Stimulated activated CD4-positive, alpha-beta T cell treated with anti-CD3 and anti-CD28 coated beads, Interleukin-1b, Interleukin-23, amount 100 ng/mL, for 24 hours (primary cell): ENCODE data around the gene ARAP2.
A peak's percentile ranks its signal among the peaks of the same experiment; 100 is the strongest.

Experiments
- DNase-seq, 4 experiments: peaks; one replicate each; pipeline ENCODE4 v3.0.0-alpha.2; 2020; ENCODE audit warnings: low read depth in 4 of 4, low spot score in 1 of 4

Gene ARAP2, protein sequence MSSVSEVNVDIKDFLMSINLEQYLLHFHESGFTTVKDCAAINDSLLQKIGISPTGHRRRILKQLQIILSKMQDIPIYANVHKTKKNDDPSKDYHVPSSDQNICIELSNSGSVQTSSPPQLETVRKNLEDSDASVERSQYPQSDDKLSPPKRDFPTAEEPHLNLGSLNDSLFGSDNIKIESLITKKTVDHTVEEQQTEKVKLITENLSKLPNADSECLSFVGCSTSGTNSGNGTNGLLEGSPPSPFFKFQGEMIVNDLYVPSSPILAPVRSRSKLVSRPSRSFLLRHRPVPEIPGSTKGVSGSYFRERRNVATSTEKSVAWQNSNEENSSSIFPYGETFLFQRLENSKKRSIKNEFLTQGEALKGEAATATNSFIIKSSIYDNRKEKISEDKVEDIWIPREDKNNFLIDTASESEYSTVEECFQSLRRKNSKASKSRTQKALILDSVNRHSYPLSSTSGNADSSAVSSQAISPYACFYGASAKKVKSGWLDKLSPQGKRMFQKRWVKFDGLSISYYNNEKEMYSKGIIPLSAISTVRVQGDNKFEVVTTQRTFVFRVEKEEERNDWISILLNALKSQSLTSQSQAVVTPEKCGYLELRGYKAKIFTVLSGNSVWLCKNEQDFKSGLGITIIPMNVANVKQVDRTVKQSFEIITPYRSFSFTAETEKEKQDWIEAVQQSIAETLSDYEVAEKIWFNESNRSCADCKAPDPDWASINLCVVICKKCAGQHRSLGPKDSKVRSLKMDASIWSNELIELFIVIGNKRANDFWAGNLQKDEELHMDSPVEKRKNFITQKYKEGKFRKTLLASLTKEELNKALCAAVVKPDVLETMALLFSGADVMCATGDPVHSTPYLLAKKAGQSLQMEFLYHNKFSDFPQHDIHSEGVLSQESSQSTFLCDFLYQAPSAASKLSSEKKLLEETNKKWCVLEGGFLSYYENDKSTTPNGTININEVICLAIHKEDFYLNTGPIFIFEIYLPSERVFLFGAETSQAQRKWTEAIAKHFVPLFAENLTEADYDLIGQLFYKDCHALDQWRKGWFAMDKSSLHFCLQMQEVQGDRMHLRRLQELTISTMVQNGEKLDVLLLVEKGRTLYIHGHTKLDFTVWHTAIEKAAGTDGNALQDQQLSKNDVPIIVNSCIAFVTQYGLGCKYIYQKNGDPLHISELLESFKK (N-terminal part only)

DNA sequence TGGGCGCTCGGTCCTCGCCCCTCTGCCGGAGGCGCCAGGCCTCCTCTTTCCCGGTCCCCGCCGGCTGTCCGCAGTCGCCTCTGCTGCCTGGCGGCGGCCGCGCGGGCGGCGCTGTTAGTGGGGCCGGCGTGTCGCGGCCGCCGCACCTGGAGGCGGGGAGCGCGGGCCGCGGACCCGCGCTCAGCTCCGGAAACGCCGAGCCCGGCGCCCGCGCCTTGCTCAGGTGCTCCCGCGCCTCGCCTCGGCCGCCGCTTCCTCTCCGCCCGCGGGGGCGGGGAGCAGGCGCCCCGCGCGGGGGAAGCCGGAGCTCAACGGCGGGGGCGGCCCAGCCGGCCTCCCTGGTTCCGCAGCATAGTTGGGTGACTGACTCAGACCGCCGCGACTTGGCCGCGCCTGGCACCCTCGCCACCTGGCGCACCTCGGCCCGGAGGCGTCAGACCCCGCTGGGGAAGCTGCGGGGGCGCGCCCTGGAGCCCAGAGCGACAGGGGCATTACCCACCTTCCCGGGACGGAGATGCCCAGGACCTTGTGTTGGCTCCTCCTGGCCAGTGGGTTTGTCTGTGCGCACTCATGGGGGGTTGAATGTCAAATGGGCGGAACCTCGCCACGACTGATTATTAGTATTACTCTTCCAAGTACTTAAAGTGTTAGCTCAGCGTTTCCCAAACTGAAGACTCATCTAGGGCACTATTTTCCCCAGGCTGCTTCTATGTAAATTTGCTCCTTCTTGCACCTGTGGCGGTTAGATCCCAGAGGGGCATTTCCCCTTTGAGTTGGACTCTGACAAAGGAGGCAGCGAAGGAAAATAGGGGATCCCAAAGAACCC is at the start of gene ARAP2:
Gene ARAP2 (minus strand): TSS at position 258 of the 826 bp plus-strand sequence. CDS start 15,028 bp downstream, outside the sequence.
- peak in 3 of 4 experiments; percentile 28 to 59 (median 44) for DNase-seq

DNA sequence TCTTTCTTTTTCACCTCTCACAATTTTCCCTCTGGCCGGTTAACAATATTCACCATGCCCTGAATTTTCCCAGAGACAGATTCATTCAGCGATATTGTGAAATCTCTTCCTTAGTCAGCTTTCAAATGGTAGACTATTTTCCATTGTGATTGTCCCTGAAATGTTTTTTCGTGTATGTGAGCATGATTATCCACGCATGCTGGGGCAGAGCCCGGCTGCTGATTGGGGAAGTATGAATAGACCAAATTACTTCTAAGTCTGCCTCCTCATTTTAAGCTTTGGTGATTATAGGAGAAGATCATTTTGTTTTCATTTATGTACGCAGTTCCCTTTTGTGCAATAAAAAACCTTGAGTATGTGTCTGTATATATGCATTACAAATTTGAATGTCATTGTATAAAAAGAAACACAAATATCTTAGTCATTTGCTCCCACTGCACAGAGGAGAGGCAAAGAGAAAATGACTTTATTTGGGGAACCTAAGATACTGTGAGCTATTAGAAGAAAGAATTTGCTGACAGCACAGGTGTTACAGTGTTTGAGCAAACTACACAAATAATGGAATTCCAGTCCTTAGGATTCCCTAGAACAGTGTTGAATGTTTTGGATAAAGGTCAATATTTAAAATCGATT is 48.4 kb upstream of the ARAP2 start:
- no peak for DNase-seq

GRCh38 chr4:36290641-36291040 is 46.3 kb upstream of the ARAP2 start:
- no peak for DNase-seq

DNA sequence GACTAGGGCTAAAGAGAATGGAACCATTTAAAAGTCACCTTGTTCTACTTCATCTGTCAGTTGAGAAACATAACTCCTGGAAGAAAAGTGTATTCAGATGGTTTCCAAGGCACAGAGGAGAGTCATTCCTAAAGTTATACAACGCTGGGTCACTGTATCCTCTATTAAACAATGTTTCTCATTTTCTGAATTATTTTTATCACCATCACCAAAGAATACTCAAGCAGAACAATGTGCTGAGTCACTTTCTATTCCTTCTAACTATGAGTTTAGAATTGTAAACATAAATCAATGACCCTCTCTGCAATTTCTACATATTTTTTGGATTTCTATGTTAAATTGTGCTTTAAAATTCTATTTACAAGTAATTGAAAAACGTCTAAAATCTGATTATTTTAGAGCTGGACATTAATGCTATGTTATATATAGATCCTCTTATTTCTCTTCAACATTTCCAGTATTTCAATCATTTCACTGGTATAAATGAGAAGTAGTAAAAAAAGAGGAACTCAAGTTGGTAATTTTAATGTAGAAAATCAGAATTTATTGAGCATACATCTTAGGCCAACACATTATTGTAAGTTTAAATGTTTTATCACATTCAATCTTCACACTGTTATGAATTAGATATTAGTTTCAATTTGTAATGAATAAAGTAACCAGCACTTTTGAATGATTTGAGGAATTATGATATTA is 44.6 kb upstream of the ARAP2 start:
- DNase-seq = no peak

GRCh38 chr4:36286481-36286871 is 42.2 kb upstream of the ARAP2 start:
- no peak for DNase-seq

GRCh38 chr4:36285784-36286480 is 41.6 kb upstream of the ARAP2 start:
- peak in 2 of 4 experiments; percentile 13 to 35 for DNase-seq

GRCh38 chr4:36283912-36284465 is 39.7 kb upstream of the ARAP2 start:
- no peak for DNase-seq

DNA sequence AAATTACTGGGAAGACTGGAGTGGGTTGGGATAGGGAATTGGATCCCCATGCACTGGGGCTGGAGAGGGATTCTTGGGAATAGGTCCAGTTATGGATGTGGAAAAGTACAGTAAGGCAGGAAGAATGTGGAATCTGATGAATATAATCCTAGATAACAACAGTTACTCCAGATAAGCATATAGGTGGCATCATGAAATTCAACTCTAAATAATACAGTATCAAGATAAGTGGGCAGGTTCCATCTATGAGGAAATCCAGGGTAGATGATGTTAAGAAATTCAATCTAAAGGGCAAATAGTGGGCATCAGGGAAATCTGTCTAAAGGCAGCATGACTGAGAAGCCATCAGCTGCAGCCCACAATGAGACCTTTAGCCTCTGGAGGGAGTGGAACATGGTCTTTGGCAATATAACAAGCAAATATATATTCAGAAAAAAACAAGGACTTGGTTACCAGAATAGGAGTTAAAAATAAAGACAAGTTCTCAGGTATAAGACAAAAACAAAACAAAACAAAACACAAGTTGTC is 38.3 kb upstream of the ARAP2 start:
- no peak for DNase-seq

DNA sequence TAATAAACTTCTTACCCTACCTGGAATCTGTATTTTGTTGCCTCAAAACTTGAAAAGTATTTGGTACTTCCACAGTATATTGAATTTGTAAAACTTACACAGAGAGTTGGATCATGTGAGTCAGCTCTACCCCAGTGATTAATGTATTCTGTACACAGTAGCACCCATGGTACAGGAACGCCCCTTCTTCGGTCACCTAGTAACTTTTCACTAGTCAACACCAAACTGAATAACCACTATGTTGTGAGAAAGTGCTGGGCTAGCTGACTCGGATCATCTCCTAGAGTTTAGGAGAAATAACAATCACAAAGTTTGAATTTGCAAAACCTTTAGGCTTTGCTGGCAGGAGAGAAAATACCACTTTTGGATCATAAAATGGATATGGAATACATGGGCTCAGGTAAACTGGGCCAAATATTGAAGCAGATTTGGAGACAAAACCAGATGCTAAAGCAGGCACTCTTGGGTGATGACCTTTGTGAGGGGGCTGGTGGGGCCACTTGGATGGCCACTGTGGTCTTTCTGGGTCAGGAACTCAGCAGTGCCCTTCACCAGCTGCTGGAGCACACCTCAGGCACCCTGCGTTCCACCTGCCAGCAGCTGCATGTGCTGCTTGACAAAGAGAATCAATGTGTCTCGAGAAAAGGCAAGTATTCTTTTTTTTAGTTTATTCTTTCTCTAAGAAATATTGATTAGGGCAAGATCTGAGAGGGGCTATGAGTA is 37.2 kb upstream of the ARAP2 start, which contains the start of gene DTHD1:
Gene DTHD1 (plus strand): TSS at position 233 of the 723 bp plus-strand sequence. CDS start 143 bp downstream, at position 376.
- peak in 1 of 4 experiments; percentile 7 for DNase-seq

GRCh38 chr4:36280555-36280954 is 36.2 kb upstream of the ARAP2 start:
- no peak for DNase-seq

DNA sequence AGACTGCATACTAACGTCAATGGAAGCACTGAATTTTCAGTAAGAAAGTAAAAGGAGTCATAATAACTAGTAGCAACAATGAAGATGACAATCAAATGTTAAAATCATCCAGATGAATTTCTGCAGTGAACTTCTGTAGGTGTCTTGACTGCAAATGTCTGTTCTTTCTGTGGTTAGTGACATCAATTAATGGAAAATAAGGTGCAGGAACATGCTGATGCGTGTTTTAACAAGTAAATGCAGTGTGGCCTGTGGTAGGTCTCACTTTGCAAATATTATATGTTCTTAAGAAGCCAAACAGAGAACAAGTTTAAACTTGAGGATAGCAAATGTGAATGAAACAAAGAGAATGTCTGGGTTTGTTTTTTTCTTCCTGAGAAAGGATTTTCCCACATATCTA is 34.5 kb upstream of the ARAP2 start:
- DNase-seq = no peak

- no peak for DNase-seq
These were observed 33.2 kb upstream of the ARAP2 start for GRCh38 chr4:36277533-36277932.

DNA sequence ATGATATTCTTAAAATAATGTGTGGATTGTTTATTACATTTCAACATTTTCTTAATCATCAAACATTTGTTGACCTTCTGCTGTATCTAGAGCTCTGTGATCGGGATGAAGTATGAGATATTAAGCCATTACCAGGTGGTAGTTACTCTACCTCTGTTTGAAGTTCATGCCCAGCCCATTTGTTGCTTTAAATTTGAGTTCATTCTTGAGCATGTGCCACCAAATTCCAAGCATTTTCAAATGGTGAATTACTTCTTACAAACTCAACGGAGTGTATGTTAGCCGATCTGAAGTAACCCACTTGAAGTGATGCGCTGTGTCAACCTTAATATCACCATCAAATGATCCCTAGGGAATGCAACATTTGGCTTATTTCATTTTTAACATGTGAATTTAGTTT is 29.8 kb upstream of the ARAP2 start:
- DNase-seq = no peak

DNA sequence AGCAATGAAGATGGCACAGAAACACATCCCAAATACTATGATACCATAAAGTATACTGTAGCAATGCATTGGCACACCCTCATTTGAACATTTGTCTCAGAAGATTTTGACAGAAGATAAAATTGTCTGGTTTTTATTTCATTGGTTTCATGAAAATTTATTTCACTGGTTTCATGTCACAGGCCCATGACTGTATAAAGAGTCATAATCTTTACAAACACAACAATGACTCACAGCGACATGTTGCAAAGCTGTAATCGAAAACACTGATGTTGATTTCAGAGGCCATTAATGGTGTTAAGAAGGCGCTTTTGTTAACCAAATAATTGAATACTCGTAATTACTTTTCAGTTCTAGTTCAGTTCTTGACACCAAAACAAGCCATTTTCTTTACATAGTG is 29.0 kb upstream of the ARAP2 start:
- DNase-seq = no peak

GRCh38 chr4:36269533-36270173 is 25.3 kb upstream of the ARAP2 start:
- no peak for DNase-seq

GRCh38 chr4:36269101-36269500 is 24.8 kb upstream of the ARAP2 start:
- no peak for DNase-seq
